Mammary epithelial cell (primary cell): ENCODE results near the gene PIGZ.

Experiments
- EZH2 ChIP-seq: IDR thresholded peaks from 2 replicates; pipeline ENCODE4 v1.6.1; 2012; ENCODE audit warnings: low read length, inconsistent platforms, borderline replicate concordance
- TF ChIP-seq, protein P1 (sequence below), 2 donors: IDR thresholded peaks in 1 of 2; conservative IDR thresholded peaks in 1 of 2; 2 replicates each; pipeline ENCODE4 v1.5.1; 2011 to 2012; ENCODE audit warnings: inconsistent platforms in 2 of 2, low read length in 2 of 2, mild to moderate bottlenecking in 2 of 2, control low read depth in 1 of 2, low read depth in 1 of 2; ENCODE audit not compliant: insufficient read depth in 1 of 2; ENCODE audit errors: extremely low read depth in 1 of 2

DNA sequence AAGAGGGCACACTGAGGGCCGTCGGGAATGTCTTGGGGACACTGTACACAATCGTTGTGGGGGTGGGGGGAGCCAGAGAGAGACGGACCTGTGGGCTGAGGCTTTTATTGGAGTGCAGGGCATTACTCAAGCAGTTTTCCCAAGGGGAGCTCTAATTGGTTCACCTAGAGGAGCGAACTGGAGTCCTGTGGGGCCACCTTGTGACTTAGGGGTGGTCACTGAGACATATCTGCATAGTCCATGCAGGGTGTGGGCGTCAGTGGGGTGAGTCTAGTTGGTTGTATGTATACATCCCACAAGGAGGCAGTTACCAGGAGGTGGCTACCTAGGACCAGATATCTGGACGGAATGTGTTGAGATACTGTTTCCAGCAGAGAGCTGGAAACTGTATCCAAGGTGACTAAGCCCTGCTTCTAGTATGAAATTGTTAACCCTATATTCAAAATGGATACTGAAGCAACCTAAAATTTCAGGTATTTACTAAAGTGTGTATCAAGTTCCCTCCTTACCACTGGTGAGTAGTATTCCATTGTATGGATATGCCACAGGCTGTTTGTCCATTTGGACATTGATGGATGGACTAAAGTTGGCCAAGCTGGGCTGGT is 2.6 kb upstream of the PIGZ start:
- TF ChIP-seq, protein P1, sequence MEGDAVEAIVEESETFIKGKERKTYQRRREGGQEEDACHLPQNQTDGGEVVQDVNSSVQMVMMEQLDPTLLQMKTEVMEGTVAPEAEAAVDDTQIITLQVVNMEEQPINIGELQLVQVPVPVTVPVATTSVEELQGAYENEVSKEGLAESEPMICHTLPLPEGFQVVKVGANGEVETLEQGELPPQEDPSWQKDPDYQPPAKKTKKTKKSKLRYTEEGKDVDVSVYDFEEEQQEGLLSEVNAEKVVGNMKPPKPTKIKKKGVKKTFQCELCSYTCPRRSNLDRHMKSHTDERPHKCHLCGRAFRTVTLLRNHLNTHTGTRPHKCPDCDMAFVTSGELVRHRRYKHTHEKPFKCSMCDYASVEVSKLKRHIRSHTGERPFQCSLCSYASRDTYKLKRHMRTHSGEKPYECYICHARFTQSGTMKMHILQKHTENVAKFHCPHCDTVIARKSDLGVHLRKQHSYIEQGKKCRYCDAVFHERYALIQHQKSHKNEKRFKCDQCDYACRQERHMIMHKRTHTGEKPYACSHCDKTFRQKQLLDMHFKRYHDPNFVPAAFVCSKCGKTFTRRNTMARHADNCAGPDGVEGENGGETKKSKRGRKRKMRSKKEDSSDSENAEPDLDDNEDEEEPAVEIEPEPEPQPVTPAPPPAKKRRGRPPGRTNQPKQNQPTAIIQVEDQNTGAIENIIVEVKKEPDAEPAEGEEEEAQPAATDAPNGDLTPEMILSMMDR (conservative IDR thresholded peaks at IDR 0.05 in 1 of 2, IDR thresholded peaks at IDR 0.05 in 1 of 2; ENCODE audit: extremely low read depth in 1 of 2, insufficient read depth in 1 of 2, low read depth in 1 of 2, low read length in 2 of 2) = no peak
- TF ChIP-seq EZH2 = no peak
